A549 (cell line): ENCODE measurements around the gene ZNF335. TPM values are rescaled to one million over a fixed set of nuclear protein-coding genes. Genes with fewer than 3 reads are reported as not detected.

Experiments used
- ATAC-seq, 2 experiments: fragments of 200-7000 bp in 1 of 2; fragments of >200 bp in 1 of 2; cut with Nextera tagmentation in 1 of 2; cut with Tn5 transposase in 1 of 2; 3 replicates each; pipeline versions ENCODE4 v1.8.0 to v1.9.1; 2018 to 2020; ENCODE audit warnings: mild to moderate bottlenecking in 1 of 2, moderate library complexity in 1 of 2
- CTCF ChIA-PET: fragments of 300-600 bp; sonication (Branson Sonifier 250); formaldehyde crosslinking; extraction: SDS; loops from one replicate; lab custom pipeline; 2021; ENCODE audit warnings: antibody characterized with exemption, inconsistent platforms; lab: Yijun Ruan, JAX
- POLR2A ChIA-PET: fragments of 350-600 bp; formaldehyde crosslinking; extraction: SDS; loops from one replicate; lab custom pipeline; 2021; ENCODE audit warnings: antibody characterized with exemption, inconsistent platforms; lab: Yijun Ruan, JAX
- DNase-seq, 2 experiments: peaks; one replicate each; pipeline versions ENCODE4 v3.0.0 to v3.0.0-alpha.2; 2011 to 2016; ENCODE audit warnings: low read depth in 1 of 2, low spot score in 1 of 2
- FAIRE-seq: peaks from 2 replicates; lab custom pipeline; 2011; peaks lifted over from hg19 to GRCh38; lab: Jason Lieb, UNC
- H3K27ac ChIP-seq, 2 experiments: fragments of >200 bp; sonication (Bioruptor Twin); formaldehyde crosslinking; 3 replicates each; pipeline ENCODE4 v1.5.1; 2016 to 2017
- H3K4me1 ChIP-seq: fragments of >200 bp; sonication (Bioruptor Twin); formaldehyde crosslinking; 3 replicates; pipeline ENCODE4 v1.6.1; 2016
- H3K4me2 ChIP-seq: fragments of >200 bp; sonication (Bioruptor Twin); formaldehyde crosslinking; 3 replicates; pipeline ENCODE4 v1.6.1; 2016
- H3K4me3 ChIP-seq: fragments of >200 bp; sonication (Bioruptor Twin); formaldehyde crosslinking; 3 replicates; pipeline ENCODE4 v1.5.1; 2016
- H3K9me3 ChIP-seq: fragments of >200 bp; sonication (Bioruptor Twin); formaldehyde crosslinking; 3 replicates; pipeline ENCODE4 v1.6.1; 2016
- BHLHE40 ChIP-seq: IDR thresholded peaks from 2 replicates; pipeline ENCODE4 v1.6.1; 2012; ENCODE audit warnings: low read depth, low read length, inconsistent platforms
- CBX2 ChIP-seq: fragments of 200-600 bp; sonication (generic); IDR thresholded peaks from 2 replicates; pipeline ENCODE4 v1.6.1; 2016; ENCODE audit warnings: low read depth, mild to moderate bottlenecking, borderline replicate concordance
- CEBPB ChIP-seq, 2 experiments: fragments of >200 bp in 1 of 2; sonication (Bioruptor Twin) in 1 of 2; formaldehyde crosslinking in 1 of 2; IDR thresholded peaks; 2 replicates each; pipeline ENCODE4 v1.6.1; 2012 to 2016
- CHD4 ChIP-seq: fragments of 200-600 bp; sonication (generic); IDR thresholded peaks from 2 replicates; pipeline ENCODE4 v1.6.1; 2016; ENCODE audit warnings: antibody characterized with exemption, mild to moderate bottlenecking, borderline replicate concordance
- EHMT2 ChIP-seq: fragments of 200-600 bp; sonication (generic); IDR thresholded peaks from 2 replicates; pipeline ENCODE4 v1.6.1; 2016; ENCODE audit warnings: antibody characterized with exemption, low read depth, mild to moderate bottlenecking, moderate library complexity
- ESRRA ChIP-seq: fragments of 150-350 bp; IDR thresholded peaks from 2 replicates; pipeline ENCODE4 v1.6.1; 2014; ENCODE audit warnings: mild to moderate bottlenecking, low read length, borderline replicate concordance
- FOSB ChIP-seq: fragments of 250-450 bp; sonication (Bioruptor Pico); IDR thresholded peaks from 2 replicates; pipeline ENCODE4 v1.5.0; 2020; ENCODE audit warnings: mild to moderate bottlenecking, moderate library complexity
- FOSL2 ChIP-seq, 2 experiments: fragments of 450-650 bp in 1 of 2; fragments of >200 bp in 1 of 2; sonication (Bioruptor Twin) in 1 of 2; formaldehyde crosslinking; IDR thresholded peaks; 2 replicates each; pipeline versions ENCODE4 v1.5.0 to v1.6.1; 2016 to 2020; ENCODE audit warnings: mild to moderate bottlenecking in 1 of 2, moderate library complexity in 1 of 2
- GATA3 ChIP-seq: IDR thresholded peaks from 2 replicates; pipeline ENCODE4 v1.6.1; 2012; ENCODE audit warnings: borderline replicate concordance
- HDAC2 ChIP-seq: fragments of 200-600 bp; sonication (generic); IDR thresholded peaks from 2 replicates; pipeline ENCODE4 v1.6.1; 2016
- HES2 ChIP-seq: fragments of >200 bp; sonication (Bioruptor Twin); formaldehyde crosslinking; IDR thresholded peaks from 2 replicates; pipeline ENCODE4 v1.6.1; 2016
- HEYL ChIP-seq: fragments of 250-450 bp; sonication (Bioruptor Pico); IDR thresholded peaks from 2 replicates; pipeline ENCODE4 v1.8.0; 2021; ENCODE audit warnings: mild to moderate bottlenecking, moderate library complexity
- HOXA7 ChIP-seq: fragments of 250-450 bp; sonication (Bioruptor Pico); IDR thresholded peaks from 2 replicates; pipeline ENCODE4 v1.5.0; 2020; ENCODE audit warnings: mild to moderate bottlenecking, moderate library complexity
- HOXB5 ChIP-seq: fragments of 250-450 bp; sonication (Bioruptor Pico); IDR thresholded peaks from 2 replicates; pipeline ENCODE4 v1.5.0; 2020; ENCODE audit warnings: mild to moderate bottlenecking, moderate library complexity
- JUNB ChIP-seq: fragments of >200 bp; sonication (Bioruptor Twin); formaldehyde crosslinking; IDR thresholded peaks from 2 replicates; pipeline ENCODE4 v1.6.1; 2016
- KDM1A ChIP-seq: fragments of 200-600 bp; sonication (generic); IDR thresholded peaks from 2 replicates; pipeline ENCODE4 v1.6.1; 2016; ENCODE audit warnings: low read depth, mild to moderate bottlenecking
- KDM5A ChIP-seq: fragments of 200-600 bp; sonication (generic); IDR thresholded peaks from 2 replicates; pipeline ENCODE4 v1.6.1; 2016; ENCODE audit warnings: antibody characterized with exemption, mild to moderate bottlenecking
- MAFK ChIP-seq: fragments of 450-650 bp; IDR thresholded peaks from 2 replicates; pipeline ENCODE4 v1.6.1; 2014; ENCODE audit not compliant: partially characterized antibody
- MAX ChIP-seq: IDR thresholded peaks from 2 replicates; pipeline ENCODE4 v1.6.1; 2012
- MAZ ChIP-seq: fragments of 150-350 bp; IDR thresholded peaks from 2 replicates; pipeline ENCODE4 v1.6.1; 2014; ENCODE audit warnings: antibody characterized with exemption, low read depth, low read length, borderline replicate concordance
- MYC ChIP-seq: IDR thresholded peaks from 2 replicates; pipeline ENCODE4 v1.6.1; 2012; ENCODE audit warnings: mild to moderate bottlenecking, inconsistent platforms, low read length, improper control_type of control experiment, borderline replicate concordance
- NFE2L2 ChIP-seq: fragments of 150-350 bp; conservative IDR thresholded peaks from 2 replicates; pipeline ENCODE4 v1.6.1; 2014; ENCODE audit warnings: low read length
- NPAS2 ChIP-seq: fragments of 250-450 bp; sonication (Bioruptor Pico); IDR thresholded peaks from 2 replicates; pipeline ENCODE4 v1.8.0; 2022; ENCODE audit warnings: mild to moderate bottlenecking, moderate library complexity, borderline replicate concordance
- NR3C1 ChIP-seq: fragments of >200 bp; sonication (Bioruptor Twin); formaldehyde crosslinking; IDR thresholded peaks from 3 replicates; pipeline ENCODE4 v1.6.1; 2017
- PHF8 ChIP-seq: fragments of 200-600 bp; sonication (generic); IDR thresholded peaks from 2 replicates; pipeline ENCODE4 v1.6.1; 2016; ENCODE audit warnings: low read depth, mild to moderate bottlenecking, antibody characterized with exemption, moderate library complexity, borderline replicate concordance
- POLR2A ChIP-seq: IDR thresholded peaks from 2 replicates; pipeline ENCODE4 v1.6.1; 2012; ENCODE audit warnings: mild to moderate bottlenecking, low read length
- POLR2AphosphoS2 ChIP-seq: conservative IDR thresholded peaks from 2 replicates; pipeline ENCODE4 v1.6.1; 2012; ENCODE audit warnings: low read length, improper control_type of control experiment, inconsistent platforms
- RAD21 ChIP-seq, 2 experiments: fragments of >200 bp in 1 of 2; sonication (Bioruptor Twin) in 1 of 2; formaldehyde crosslinking in 1 of 2; IDR thresholded peaks in 1 of 2; conservative IDR thresholded peaks in 1 of 2; 2 replicates in 1 of 2; 3 replicates in 1 of 2; pipeline ENCODE4 v1.6.1; 2012 to 2018; ENCODE audit warnings: inconsistent platforms in 1 of 2
- RARB ChIP-seq: fragments of 250-450 bp; sonication (Bioruptor Pico); IDR thresholded peaks from 2 replicates; pipeline ENCODE4 v1.8.0; 2021; ENCODE audit warnings: mild to moderate bottlenecking, moderate library complexity
- RCOR1 ChIP-seq: fragments of 150-350 bp; IDR thresholded peaks from 2 replicates; pipeline ENCODE4 v1.6.1; 2014; ENCODE audit warnings: antibody characterized with exemption, low read length, low read depth
- REST ChIP-seq: fragments of 200-600 bp; sonication (generic); IDR thresholded peaks from 2 replicates; pipeline ENCODE4 v1.6.1; 2016; ENCODE audit warnings: antibody characterized with exemption, mild to moderate bottlenecking, moderate library complexity
- RFX5 ChIP-seq: fragments of 450-650 bp; IDR thresholded peaks from 2 replicates; pipeline ENCODE4 v1.7.1; 2014; ENCODE audit warnings: antibody characterized with exemption, mild to moderate bottlenecking, moderate library complexity
- RNF2 ChIP-seq: fragments of 200-600 bp; sonication (generic); IDR thresholded peaks from 2 replicates; pipeline ENCODE4 v1.6.1; 2016; ENCODE audit warnings: low read depth, mild to moderate bottlenecking, antibody characterized with exemption, moderate library complexity, borderline replicate concordance
- SMC3 ChIP-seq: fragments of >200 bp; sonication (Bioruptor Twin); formaldehyde crosslinking; IDR thresholded peaks from 3 replicates; pipeline ENCODE4 v1.6.1; 2018; ENCODE audit warnings: inconsistent platforms
- SREBF2 ChIP-seq: fragments of 450-650 bp; IDR thresholded peaks from 2 replicates; pipeline ENCODE4 v1.6.1; 2014; ENCODE audit warnings: mild to moderate bottlenecking, moderate library complexity
- ZNF302 ChIP-seq: fragments of 250-450 bp; sonication (Bioruptor Pico); IDR thresholded peaks from 2 replicates; pipeline ENCODE4 v1.9.0; 2021; ENCODE audit warnings: inconsistent platforms, mild to moderate bottlenecking, moderate library complexity
- WGBS: methylation state at CpG from one replicate; pipeline ENCODE4 v1.1.6; 2017; ENCODE audit errors: missing lambda C conversion rate; 5-methylcytosine and 5-hydroxymethylcytosine counted together
- polyA plus RNA-seq, 4 experiments: library from polyadenylated mRNA; depleted of rRNA in 3 of 4; stranded (reverse); fragments of >200 nt; fragmentation: RNase III in 1 of 4; extraction: RNeasy Plus Mini Kit Qiagen cat#74134 plus additional on column Dnase treatment in 1 of 4; gene quantifications; 2 replicates in 3 of 4; 3 replicates in 1 of 4; pipeline ENCODE4 v1.2.3, GENCODE V29; 2011 to 2017

Gene ZNF335
- polyA plus RNA-seq, 2 of the 4 experiments (the other 2 are of a cell fraction) = 7.3 to 9.3 TPM

GRCh38 chr20:46018611-46019010, 46.6 kb upstream of the ZNF335 start:
- ChIA-PET POLR2A (no interaction called here), CTCF (interaction anchor here (0.8 to 3.4 kb wide), 8 partner anchors 10 to 420 kb away, joined by 3 to 18 read pairs (median 4); partner anchors contain the start of gene MMP9)
- DNase-seq = no peak
- peaks cover 8% of the 10 kb centered on the region for H3K4me1 ChIP-seq
- TF ChIP-seq HOXB5 (no peak), SREBF2 (no peak), CHD4 (no peak), NPAS2 (no peak), CBX2 (no peak), SMC3 (no peak), HDAC2 (no peak), EHMT2 (no peak), NR3C1 (no peak), KDM1A (no peak), MYC (no peak), HES2 (no peak), RCOR1 (no peak), JUNB (no peak), RARB (no peak), NFE2L2 (no peak), POLR2A (no peak), ESRRA (no peak)
- TF ChIP-seq, all 56 proteins: peak for 0
- FAIRE-seq = no peak
- H3K27ac ChIP-seq = no peak overlapping the region
- no peak overlapping the region for H3K4me3 ChIP-seq
- WGBS = 42% methylated on average over 6 of the region's 6 CpGs
- ATAC-seq = no peak
- no peaks in the 10 kb centered on the region for H3K9me3 ChIP-seq
- H3K4me2 ChIP-seq = no peak overlapping the region

- CTCF ChIA-PET = interaction anchor here (0.6 to 3.4 kb wide), 14 partner anchors 10 to 420 kb away, joined by 3 to 18 read pairs (median 4); partner anchors contain the start of gene MMP9
- Histone ChIP-seq H3K4me3 (no peak overlapping the region), H3K9me3 (no peaks in the 10 kb centered on the region), H3K4me2 (no peak overlapping the region), H3K27ac (no peak overlapping the region), H3K4me1 (peaks cover 8% of the 10 kb centered on the region)
- no peak for DNase-seq
- POLR2A ChIA-PET = no interaction called here
- ATAC-seq = no peak
- no peak for TF ChIP-seq FOSB
- no peak for TF ChIP-seq MAX
- no peak for TF ChIP-seq KDM5A
- no peak for TF ChIP-seq MAFK
- TF ChIP-seq RNF2 = no peak
- TF ChIP-seq POLR2AphosphoS2 = no peak
- TF ChIP-seq CEBPB (IDR thresholded peaks at IDR 0.05) = no peak
- no peak for TF ChIP-seq HDAC2
- TF ChIP-seq BHLHE40 = no peak
- TF ChIP-seq MAZ = no peak
- no peak for TF ChIP-seq SREBF2
- TF ChIP-seq SMC3 = no peak
- no peak for TF ChIP-seq FOSL2 (IDR thresholded peaks at IDR 0.05)
- TF ChIP-seq FOSL2 (CRISPR knock-in tag; IDR thresholded peaks at IDR 0.05) = no peak
- whole genome bisulfite sequencing = 47% methylated on average over 4 of the region's 4 CpGs
- FAIRE-seq = no peak
Observed at GRCh38 chr20:46018112-46018511, 46.1 kb upstream of the ZNF335 start.

DNA sequence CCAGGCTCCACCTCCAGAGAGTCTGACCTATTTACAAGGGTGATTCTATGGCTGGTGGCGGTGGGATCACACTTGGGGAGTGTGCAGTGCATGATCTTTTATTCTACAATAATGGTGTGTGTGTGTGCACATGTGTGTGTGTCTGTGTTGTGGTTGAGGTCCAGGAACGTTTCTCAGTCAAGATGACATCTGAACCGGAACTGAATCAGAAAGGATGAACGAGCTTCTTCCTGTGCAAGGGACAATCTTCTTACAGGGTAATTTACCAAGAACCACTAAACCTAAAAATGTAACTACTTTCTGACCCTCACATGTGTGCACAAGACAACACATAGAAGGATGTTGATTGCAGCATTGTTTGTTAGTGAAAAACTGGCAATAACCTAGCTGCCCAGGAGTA, 45.3 kb upstream of the ZNF335 start:
- no peak overlapping the region for H3K4me2 ChIP-seq
- WGBS = 43% methylated on average over 4 of the region's 4 CpGs
- peaks cover 8% of the 10 kb centered on the region for H3K4me1 ChIP-seq
- TF ChIP-seq PHF8 (no peak), HOXA7 (no peak), HEYL (no peak), REST (no peak), RCOR1 (no peak), GATA3 (no peak), RAD21 (conservative IDR thresholded peaks at IDR 0.05 in 1 of 2, IDR thresholded peaks at IDR 0.05 in 1 of 2) (no peak), ZNF302 (no peak), RNF2 (no peak), JUNB (no peak), CHD4 (no peak), RFX5 (no peak)
- TF ChIP-seq, all 56 proteins: peak for 0
- Histone ChIP-seq H3K27ac (no peak overlapping the region), H3K9me3 (no peaks in the 10 kb centered on the region), H3K4me3 (no peak overlapping the region)
- ChIA-PET CTCF (interaction anchor here (0.6 to 3.4 kb wide), 14 partner anchors 9 to 421 kb away, joined by 3 to 18 read pairs (median 4); partner anchors contain the start of gene MMP9), POLR2A (no interaction called here)
- no peak for DNase-seq
- FAIRE-seq = no peak
- ATAC-seq = no peak
